ENCODE data around the gene TMEM38A. TPM values are rescaled to one million over a fixed set of nuclear protein-coding genes. Genes with fewer than 3 reads are reported as not detected.

TMEM38A gene
- total and polyA plus RNA-seq, 2 donors: 1.4 to 3.2 TPM

Other genes starting within 250 kb of the TMEM38A start
- 6.0 TPM for gene EPS15L1, start 189.2 kb upstream of the TMEM38A start, total RNA-seq
- gene EPS15L1, start 189.2 kb upstream of the TMEM38A start, polyA plus RNA-seq: 19.0 TPM
- gene CALR3, start 165.0 kb upstream of the TMEM38A start, total RNA-seq: 0.05 TPM
- 0.09 TPM for gene CALR3, start 165.0 kb upstream of the TMEM38A start, polyA plus RNA-seq
- 1.3 TPM for gene C19orf44, start 164.7 kb upstream of the TMEM38A start, total RNA-seq
- gene C19orf44, start 164.7 kb upstream of the TMEM38A start, polyA plus RNA-seq: 4.7 TPM
- gene CHERP, start 118.7 kb upstream of the TMEM38A start, total RNA-seq: 2.5 TPM
- 25.4 TPM for gene CHERP, start 118.7 kb upstream of the TMEM38A start, polyA plus RNA-seq
- 13.1 TPM for gene SLC35E1, start 88.7 kb upstream of the TMEM38A start, total RNA-seq
- 31.3 TPM for gene SLC35E1, start 88.7 kb upstream of the TMEM38A start, polyA plus RNA-seq
- gene MED26, start 32.9 kb upstream of the TMEM38A start, total RNA-seq: 6.2 TPM
- 8.1 TPM for gene MED26, start 32.9 kb upstream of the TMEM38A start, polyA plus RNA-seq
- gene SMIM7, start 995 bp upstream of the TMEM38A start, total RNA-seq: 79.0 TPM
- 100 TPM for gene SMIM7, start 995 bp upstream of the TMEM38A start, polyA plus RNA-seq
- gene NWD1, start 58.7 kb downstream of the TMEM38A start, total RNA-seq: 0.57 TPM
- 0.98 TPM for gene NWD1, start 58.7 kb downstream of the TMEM38A start, polyA plus RNA-seq
- 6.4 TPM for gene SIN3B, start 168.3 kb downstream of the TMEM38A start, total RNA-seq
- gene SIN3B, start 168.3 kb downstream of the TMEM38A start, polyA plus RNA-seq: 32.8 TPM
- gene F2RL3, start 227.9 kb downstream of the TMEM38A start, total RNA-seq: 0.19 TPM
- gene F2RL3, start 227.9 kb downstream of the TMEM38A start, polyA plus RNA-seq: 1.9 TPM